Activated CD4-positive, alpha-beta T cell treated with anti-CD3 and anti-CD28 coated beads for 1 hour (primary cell): Measurements from ENCODE around the gene UPK1A.
A peak's percentile ranks its signal among the peaks of the same experiment; 100 is the strongest.

Experiments
- DNase-seq: peaks from one replicate; pipeline ENCODE4 v3.0.0-alpha.2; 2020

The UPK1A gene

DNA sequence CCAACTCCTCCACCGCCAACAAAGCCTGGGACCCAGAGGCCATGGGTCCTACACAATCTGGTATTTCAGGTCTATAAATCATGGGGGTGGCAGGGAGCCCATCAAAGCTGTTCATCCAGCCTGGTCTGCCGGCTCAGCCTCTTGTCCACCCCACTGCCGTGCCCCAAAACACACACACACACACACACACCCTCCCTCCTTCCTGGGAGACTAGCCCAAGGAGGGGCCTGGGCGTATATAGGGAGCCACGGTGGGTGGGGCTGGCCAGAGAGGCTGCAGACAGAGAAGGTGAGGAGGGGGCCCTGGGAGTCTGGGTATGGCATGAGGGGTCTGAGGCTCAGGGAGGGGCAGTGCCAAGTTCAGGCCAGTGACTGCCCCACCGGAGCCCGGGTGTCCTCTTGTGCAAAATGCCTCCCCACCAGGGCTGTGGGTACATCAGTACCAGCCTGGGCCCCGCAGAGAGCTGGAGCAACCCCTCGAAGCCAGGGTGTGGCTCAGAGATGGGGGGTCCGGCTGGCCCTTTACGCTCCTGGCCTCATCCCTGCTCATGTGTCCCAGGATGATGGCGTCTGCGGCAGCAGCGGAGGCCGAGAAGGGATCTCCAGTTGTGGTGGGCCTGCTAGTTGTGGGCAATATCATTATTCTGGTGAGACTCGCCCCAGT, at the start of gene UPK1A:
Gene UPK1A, plus strand, starts transcription at position 267 of the 663 bp plus-strand sequence. Its CDS starts 296 bp downstream, at position 563.
- DNase-seq: no peak

GRCh38 chr19:35618857-35619256, 47.5 kb upstream of the UPK1A start:
- DNase-seq: no peak

GRCh38 chr19:35619290-35619923, 46.9 kb upstream of the UPK1A start:
- no peak for DNase-seq

GRCh38 chr19:35620001-35620400, 46.3 kb upstream of the UPK1A start:
- DNase-seq: no peak

- no peak for DNase-seq
These were observed 44.6 kb upstream of the UPK1A start for GRCh38 chr19:35621708-35622107.

GRCh38 chr19:35622750-35623149, 43.6 kb upstream of the UPK1A start:
- no peak for DNase-seq

GRCh38 chr19:35623327-35624010, 42.8 kb upstream of the UPK1A start:
- no peak for DNase-seq

- no peak for DNase-seq
These were observed 38.1 kb upstream of the UPK1A start for GRCh38 chr19:35628264-35628564.

DNA sequence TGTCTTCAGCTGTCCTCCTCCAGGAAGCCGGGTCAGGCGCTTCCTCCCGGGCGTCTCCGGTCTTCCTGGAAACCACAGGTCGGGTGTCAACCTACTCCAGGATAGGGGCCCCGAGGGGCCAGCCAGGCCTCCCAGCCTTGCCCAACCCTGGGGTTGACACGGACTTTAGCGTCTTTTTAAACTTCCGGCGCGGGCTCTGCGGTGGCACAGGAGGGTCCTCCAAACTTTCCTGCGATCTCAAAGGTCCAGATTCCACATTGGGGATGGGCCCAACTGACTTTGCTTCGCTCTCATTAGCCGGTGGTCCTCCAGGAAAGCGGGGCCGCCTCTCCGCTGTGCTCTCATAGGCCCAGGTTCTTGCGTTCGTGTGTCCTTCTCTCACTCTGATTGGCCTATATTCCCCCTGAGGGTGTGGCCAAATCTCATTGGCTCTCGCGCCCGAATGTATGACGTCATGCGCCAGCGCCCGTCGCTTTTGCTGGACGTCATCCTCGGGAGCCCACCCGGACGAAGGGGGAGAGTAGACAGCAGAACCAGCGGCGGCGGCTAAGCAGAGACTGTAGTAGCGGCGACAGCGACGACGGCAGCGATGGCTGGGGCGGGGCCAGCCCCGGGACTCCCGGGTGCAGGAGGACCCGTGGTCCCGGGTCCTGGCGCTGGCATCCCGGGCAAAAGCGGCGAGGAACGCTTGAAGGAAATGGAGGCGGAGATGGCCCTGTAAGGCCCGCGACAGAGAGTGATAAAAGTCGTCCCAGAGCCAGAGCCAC, 37.6 kb upstream of the UPK1A start, which contains the start of gene RBM42:
Gene RBM42, plus strand, starts transcription at position 472 of the 767 bp plus-strand sequence. Its CDS starts 118 bp downstream, at position 590.
- peak; percentile 97 for DNase-seq

DNA sequence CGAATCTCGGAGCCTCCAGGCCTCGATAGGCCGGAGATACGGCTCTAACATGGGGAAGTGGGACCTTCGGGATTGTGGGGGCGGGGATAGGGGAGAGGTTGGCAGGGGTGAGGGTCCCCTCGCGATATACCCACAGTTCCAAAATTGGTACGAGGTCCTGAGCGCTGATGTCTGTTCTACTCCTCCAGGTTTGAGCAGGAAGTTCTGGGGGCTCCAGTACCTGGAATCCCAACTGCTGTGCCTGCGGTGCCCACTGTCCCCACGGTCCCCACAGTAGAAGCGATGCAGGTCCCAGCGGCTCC, 37.0 kb upstream of the UPK1A start:
- no peak for DNase-seq

GRCh38 chr19:35633727-35634440, 32.4 kb upstream of the UPK1A start:
- no peak for DNase-seq

DNA sequence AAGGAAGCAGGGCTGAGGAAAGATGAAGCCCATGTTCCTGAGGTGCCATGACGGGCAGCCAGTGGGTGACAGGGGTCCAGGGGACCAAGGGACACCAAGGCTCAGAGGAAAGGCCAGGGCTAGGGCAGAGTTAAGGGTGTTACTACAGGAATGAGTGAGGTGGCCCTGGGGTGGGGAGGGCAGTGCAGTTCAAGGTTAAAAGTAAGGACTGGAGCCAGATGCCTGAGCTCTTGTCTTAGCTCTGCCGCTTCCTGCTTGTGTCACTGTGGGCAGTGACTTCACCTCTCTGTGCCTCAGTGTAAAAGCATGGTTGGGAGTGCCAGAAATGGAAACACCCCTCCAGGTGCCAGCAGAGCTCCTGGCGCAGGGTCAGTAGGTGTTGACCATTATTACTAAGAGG, 29.7 kb upstream of the UPK1A start:
- no peak for DNase-seq

GRCh38 chr19:35637165-35637564, 29.2 kb upstream of the UPK1A start:
- no peak for DNase-seq

DNA sequence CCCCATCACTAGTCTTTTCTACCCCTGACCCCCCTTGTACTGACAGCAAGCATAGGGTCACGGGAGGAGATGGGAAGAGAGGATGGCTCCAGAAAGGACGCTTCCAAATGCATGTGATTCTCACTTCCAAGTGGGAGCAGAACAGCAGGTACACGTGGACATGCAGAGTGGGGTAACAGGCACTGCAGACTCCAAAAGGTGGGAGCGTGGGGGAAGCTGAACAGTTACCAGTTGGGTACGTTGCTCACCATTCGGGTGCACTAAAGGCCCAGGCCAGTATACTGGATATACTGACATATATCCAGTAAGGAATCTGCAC, 27.0 kb upstream of the UPK1A start:
- DNase-seq: no peak

- no peak for DNase-seq
These were observed 26.5 kb upstream of the UPK1A start for GRCh38 chr19:35639863-35640262.

- DNase-seq: no peak
These were observed 24.7 kb upstream of the UPK1A start, which contains the start of gene ETV2 for GRCh38 chr19:35641515-35642151. Gene ETV2 (plus strand): TSS chr19:35641745. CDS start chr19:35642461, 716 bp downstream.

- DNase-seq: no peak
These were observed 24.0 kb upstream of the UPK1A start for GRCh38 chr19:35642312-35642711.

DNA sequence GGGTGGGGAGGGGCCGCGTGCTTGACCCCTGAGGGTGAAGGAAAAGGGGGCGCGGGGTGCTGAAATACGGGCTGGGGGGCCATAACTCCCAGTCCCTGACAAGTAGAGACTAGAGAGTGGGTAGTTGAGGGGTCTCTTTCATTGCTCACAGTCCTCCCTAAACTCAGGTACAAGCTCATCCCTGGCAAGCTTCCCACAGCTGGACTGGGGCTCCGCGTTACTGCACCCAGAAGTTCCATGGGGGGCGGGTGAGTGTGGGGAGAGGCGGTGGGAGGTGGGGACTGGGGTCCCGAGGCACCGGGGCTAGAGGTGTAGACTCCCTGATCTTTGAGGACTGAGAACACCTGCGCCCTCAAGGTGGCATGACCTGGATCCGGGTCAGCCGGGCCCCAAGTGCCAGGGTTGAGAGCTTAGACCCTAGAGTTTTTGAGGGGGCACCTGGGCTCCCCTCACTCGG, 23.5 kb upstream of the UPK1A start:
- DNase-seq: no peak

DNA sequence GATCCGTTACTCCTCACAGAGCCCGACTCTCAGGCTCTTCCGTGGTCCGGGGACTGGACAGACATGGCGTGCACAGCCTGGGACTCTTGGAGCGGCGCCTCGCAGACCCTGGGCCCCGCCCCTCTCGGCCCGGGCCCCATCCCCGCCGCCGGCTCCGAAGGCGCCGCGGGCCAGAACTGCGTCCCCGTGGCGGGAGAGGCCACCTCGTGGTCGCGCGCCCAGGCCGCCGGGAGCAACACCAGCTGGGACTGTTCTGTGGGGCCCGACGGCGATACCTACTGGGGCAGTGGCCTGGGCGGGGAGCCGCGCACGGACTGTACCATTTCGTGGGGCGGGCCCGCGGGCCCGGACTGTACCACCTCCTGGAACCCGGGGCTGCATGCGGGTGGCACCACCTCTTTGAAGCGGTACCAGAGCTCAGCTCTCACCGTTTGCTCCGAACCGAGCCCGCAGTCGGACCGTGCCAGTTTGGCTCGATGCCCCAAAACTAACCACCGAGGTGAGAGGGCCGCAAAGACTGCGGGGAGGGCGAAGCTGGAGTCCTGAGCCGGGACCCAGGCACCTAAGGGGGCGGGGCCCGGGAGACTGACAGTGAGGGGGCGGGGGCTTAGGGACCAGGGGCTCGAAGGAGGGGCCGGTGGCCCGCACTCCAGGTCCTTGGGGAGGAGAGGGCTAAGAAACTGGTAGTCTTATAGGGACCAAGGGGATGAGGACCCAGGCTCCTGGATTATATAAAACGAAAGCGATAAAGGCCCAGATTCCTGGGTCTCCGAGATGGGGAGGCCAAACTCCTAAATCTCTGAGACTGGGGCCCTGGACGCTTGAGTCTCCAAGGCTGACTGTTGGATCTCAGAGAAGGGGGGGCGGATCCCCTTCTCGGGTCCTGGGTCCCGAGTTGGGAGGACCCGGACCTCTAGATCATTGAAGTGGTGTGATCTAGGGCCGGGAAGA, 22.8 kb upstream of the UPK1A start:
- DNase-seq: peak; percentile 67

GRCh38 chr19:35644206-35644986, 21.9 kb upstream of the UPK1A start:
- DNase-seq: peak; percentile 89
